HG03354 (cell line): ENCODE measurements around the gene LRMDA.

Source experiments
- ATAC-seq: cut with Tn5 transposase; IDR thresholded peaks from one replicate; pipeline ENCODE4 v1.9.1; 2021; ENCODE audit warnings: mild to moderate bottlenecking; ENCODE audit not compliant: unreplicated experiment, poor library complexity, severe bottlenecking

LRMDA gene

GRCh38 chr10:76415554-76415953 lies 984.1 kb downstream of the LRMDA start:
- ATAC-seq = no peak

GRCh38 chr10:76416642-76417041 lies 985.2 kb downstream of the LRMDA start:
- no peak for ATAC-seq

GRCh38 chr10:76420725-76421124 lies 989.3 kb downstream of the LRMDA start:
- ATAC-seq = no peak

DNA sequence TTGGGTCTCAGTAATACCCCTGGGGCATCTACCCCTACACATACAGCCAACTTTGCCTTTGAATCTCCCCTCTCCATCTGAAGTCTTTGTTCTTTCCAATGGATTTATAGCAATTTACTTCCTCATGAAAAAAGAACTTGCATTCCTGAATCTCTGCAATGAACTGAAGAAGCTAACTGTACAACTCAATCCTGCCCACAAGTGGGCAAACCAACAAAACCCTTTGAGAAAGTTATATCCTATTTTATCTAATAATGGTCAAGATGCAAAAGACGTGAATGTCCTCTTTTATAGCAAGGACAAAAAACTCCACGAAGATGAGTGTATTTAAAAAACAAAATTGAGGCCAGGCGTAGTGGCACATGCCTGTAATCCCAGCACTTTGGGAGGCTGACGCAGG lies 991.3 kb downstream of the LRMDA start:
- ATAC-seq = no peak

DNA sequence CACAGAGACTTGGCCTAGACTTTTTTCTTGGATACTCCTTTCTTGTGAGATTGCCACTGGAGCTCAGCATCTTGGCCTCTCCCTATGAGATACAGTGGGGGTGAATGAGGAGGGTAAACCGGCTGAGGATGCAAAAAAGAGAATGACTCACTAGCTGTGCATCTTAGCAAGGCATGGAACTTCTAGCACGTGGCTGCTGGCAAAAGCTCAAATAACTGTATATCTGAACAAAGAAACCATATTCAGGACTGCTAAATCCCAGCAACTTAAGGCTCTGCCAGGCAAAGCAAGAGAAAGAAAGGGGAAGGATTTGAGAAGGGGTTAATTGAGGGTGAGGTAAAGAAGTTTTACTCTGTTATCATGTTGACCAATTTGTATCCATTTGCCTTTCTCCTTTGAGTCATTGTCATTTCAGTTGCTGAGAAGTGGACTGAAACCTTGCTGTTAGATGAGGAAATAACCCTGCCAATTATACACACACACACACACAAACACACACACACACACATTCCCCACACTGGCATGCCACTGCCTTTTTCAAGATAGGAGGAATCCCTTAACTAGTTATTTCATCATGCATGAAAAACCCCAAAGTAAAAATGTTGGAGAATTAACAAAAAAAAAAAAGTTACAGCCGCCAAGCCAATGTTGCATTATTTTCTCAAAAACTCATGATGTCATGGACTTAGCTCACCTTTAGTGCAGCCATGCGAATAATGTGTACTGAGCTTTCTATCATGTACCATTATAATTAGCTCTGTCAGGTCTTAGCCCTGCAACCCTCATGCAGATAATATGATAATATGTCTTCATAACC lies 997.3 kb downstream of the LRMDA start:
- ATAC-seq = no peak

GRCh38 chr10:76429368-76430060 lies 998.1 kb downstream of the LRMDA start:
- ATAC-seq = no peak

GRCh38 chr10:76430061-76430645 lies 998.7 kb downstream of the LRMDA start:
- ATAC-seq = no peak

DNA sequence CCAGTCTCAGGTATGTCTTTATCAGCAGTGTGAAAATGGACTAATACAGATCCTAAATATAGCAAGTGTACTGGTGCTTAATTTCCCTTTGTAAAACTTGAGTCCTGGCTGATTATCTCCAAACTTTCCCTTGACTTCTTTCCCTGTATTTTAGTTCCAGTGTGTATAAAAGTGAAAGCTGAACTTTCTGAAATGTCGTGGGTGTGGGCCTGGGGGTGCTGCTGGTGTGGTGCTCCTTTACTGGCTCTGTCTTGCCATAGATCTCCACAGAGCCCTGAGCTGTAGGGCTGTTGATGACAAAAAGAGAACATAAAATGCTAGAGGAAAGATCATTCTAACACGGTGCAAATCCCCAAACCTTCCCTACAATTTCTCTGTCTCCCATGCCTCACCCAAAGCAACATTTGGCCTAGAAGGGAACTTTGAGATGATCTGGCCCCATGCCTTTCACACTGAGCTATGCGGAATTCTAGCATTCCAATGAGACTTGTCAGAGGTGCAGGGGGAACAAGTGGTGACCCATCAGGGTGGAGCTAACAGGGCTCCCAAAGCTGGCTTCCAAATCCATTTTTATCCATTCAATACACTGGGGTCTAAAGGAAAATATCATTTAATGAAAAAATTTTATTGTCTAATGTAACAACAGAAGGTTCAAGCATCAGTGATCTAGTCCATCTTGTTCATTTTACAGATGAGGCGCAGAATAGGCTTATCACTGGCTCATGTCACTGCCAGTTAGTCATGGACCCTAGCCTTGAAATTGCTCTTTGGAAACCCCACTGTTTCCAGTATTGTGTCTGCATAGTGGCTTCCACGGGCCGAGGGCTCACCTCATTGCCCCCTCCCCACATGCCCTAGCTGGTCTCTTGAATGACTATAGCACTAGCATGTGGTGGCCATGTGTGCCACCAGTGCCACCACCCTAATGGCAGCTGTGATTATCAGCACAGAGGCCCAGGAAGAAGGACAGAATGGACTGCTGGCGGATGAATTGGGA lies 1000.9 kb downstream of the LRMDA start:
- no peak for ATAC-seq

- ATAC-seq = no peak
Observed at GRCh38 chr10:76433161-76434005, 1002.0 kb downstream of the LRMDA start.

DNA sequence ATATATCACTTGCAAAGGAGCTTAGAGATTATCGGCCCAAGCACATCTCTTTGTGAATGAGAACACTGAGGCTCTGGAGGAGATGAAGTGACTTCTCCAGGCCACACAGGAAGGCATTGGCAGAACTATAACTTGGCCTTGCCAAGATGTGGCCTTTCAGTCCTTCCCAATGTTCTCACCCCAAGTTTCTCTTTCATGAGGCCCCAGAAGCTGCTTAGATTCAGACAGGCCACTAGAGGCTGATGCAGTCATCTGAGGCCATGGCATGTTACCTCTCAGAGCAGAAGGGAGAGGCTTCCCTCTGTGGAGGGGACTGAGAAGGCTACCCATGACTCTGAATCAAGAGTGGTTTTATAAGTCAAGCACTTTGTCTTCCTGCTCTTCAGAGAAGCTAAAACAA lies 1003.7 kb downstream of the LRMDA start:
- no peak for ATAC-seq

DNA sequence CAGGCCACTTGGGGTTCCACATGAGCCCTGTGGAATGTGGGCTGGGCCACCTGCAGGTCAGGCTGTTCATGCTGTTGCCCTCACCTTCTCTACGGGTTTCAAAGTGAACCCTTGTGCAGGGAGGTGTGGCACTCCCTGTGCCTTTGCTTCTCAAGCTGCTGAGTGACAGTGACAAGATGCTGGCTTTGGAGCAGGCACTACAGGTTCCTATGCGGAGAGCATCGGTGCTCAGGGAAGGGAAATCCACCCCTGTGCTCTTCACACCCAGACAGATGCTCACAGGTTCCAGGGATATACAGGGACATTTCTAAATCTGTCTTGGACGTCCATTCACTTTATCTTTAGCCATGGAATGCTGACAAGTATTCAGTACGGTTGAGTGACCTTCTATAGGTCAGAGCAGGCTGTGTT lies 1005.0 kb downstream of the LRMDA start:
- ATAC-seq = no peak

DNA sequence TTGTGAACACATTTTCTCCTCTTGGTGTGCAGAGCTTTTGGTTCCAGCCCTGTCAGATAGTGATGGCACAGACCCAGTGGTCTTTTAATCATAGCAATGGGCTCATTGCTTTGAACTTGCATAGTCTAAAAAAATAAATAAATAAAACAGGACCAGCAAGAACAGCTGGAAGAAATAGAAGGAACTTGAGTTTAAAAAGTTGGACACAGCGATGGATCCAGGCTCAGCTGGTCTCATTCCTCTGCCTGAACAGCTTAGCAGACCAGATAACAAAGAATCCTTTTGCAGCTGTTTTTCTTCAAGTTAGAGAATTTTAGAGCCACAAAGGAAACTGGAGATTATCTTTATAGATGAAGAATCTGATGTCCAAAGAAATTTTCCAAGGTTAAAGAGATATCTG lies 1005.6 kb downstream of the LRMDA start:
- no peak for ATAC-seq

- ATAC-seq = no peak
Observed at GRCh38 chr10:76440426-76440825, 1009.0 kb downstream of the LRMDA start.

DNA sequence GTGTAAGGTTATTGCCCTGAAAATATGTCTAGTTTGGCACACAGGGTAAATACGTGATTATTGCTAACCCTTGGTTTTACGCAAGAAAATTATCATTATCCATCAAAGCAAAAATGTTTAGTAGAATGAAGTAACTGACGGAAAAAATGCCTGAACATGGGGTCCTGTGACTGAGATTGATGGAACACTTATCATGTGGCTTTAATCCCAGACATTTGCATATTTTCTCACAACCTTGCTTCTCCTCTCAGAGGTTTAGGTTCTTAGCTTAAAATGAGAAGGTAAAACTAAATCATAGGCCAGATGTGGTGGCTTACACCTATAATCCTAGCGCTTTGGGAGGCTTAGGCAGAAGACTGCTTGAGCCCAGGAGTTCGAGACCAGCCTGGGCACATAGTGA lies 1010.7 kb downstream of the LRMDA start:
- ATAC-seq = no peak

- ATAC-seq = no peak
Observed at GRCh38 chr10:76444034-76444800, 1012.8 kb downstream of the LRMDA start.

GRCh38 chr10:76447578-76447977 lies 1016.2 kb downstream of the LRMDA start:
- ATAC-seq = no peak

DNA sequence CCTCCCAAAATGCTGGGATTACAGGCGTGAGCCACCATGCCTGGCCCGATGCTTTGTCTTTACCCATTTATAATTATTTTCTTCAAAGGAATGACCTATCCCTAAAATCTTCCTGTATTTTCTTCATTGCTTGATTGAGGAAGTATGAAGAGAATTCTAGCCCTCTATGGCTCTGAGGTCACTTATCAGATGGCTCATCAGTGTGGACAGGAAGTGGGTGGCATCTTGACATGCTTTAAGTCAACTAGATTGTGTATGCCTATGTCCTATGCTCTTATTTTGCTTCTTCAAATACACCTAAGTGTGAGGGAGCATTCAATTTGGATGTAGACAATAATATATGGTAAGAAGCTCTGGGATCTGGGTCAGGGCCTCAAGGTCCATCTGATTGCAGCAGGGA lies 1020.5 kb downstream of the LRMDA start:
- ATAC-seq = no peak

DNA sequence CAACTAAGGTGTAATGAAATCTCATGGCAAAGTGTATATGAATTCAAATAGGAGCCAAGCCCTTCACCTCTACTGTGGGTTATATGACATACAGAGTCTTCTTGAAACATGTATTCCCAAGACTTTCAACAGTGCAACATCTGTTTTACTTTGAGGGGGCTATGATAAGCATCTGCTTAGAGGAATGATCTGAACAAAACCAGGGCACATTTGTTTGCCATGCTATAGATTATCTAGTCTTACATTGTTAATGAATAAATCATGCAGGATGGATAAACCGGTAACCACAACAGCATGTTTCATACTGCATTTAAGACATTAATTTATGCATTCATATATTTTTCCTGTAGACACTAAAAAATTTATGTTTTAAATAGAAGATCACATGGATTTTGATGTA lies 1021.9 kb downstream of the LRMDA start:
- no peak for ATAC-seq
